Measurements from ENCODE around the gene UCK1.

DNA sequence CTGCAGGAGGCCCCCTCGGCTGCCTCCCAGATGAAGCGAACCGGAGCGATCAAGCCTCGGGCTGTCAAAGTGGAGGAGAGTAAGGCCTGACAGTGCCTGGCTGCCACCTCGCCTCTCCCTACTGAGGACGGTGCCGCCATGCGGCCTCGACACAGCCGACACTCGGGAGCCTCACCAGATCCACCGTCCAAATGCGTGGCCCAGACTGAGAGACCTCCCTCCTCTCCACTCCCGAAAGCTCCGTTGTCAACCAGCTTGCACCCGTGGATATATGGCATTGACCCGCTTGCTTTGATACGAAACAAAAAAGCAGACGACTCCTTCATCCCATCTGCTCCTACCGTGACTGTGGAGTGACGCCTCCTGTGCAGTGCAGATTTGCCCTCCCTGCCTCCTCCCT lies 35.3 kb downstream of the UCK1 start:
- no peak for TF ChIP-seq POLR2A (IDR thresholded peaks at IDR 0.05; ENCODE audit: low read depth, low read length)
- no peak for TF ChIP-seq SPI1 (IDR thresholded peaks at IDR 0.05; ENCODE audit: low read depth, low read length)

All from GM12891 (cell line).